AG09309 (cell line): ENCODE measurements around the gene SPPL2C.

Experiments
- DNase-seq: peaks from one replicate; pipeline ENCODE4 v3.0.0-alpha.2; 2010; ENCODE audit warnings: low read depth
- H3K4me3 ChIP-seq: 2 replicates; pipeline ENCODE4 v1.5.1; 2011; ENCODE audit warnings: mild to moderate bottlenecking, low read depth, low read length, moderate library complexity; ENCODE audit not compliant: control insufficient read depth
- CTCF ChIP-seq: IDR thresholded peaks from 2 replicates; pipeline ENCODE4 v1.5.1; 2011; ENCODE audit warnings: mild to moderate bottlenecking, low read depth, low read length, inconsistent platforms; ENCODE audit not compliant: insufficient read depth, control insufficient read depth; ENCODE audit errors: missing control alignments

The SPPL2C gene

GRCh38 chr17:45847747-45848146, 3.1 kb downstream of the SPPL2C start:
- DNase-seq: no peak
- no peak for TF ChIP-seq CTCF
- no peak overlapping the region for H3K4me3 ChIP-seq

- TF ChIP-seq CTCF: no peak
- no peak overlapping the region for H3K4me3 ChIP-seq
- DNase-seq: no peak
Observed at GRCh38 chr17:45848405-45848804, 3.7 kb downstream of the SPPL2C start.

- DNase-seq: no peak
- TF ChIP-seq CTCF: no peak
- H3K4me3 ChIP-seq: no peak overlapping the region
Observed at GRCh38 chr17:45848868-45849535, 4.3 kb downstream of the SPPL2C start.

- no peak for DNase-seq
- no peak for TF ChIP-seq CTCF
- H3K4me3 ChIP-seq: no peak overlapping the region
Observed at GRCh38 chr17:45849536-45849990, 4.9 kb downstream of the SPPL2C start.

GRCh38 chr17:45850011-45850410, 5.3 kb downstream of the SPPL2C start:
- H3K4me3 ChIP-seq: no peak overlapping the region
- no peak for TF ChIP-seq CTCF
- DNase-seq: no peak

- H3K4me3 ChIP-seq: no peak overlapping the region
- DNase-seq: no peak
- no peak for TF ChIP-seq CTCF
Observed at GRCh38 chr17:45850468-45850867, 5.8 kb downstream of the SPPL2C start.

- no peak for DNase-seq
- no peak for TF ChIP-seq CTCF
Observed at GRCh38 chr17:45851022-45851421, 6.3 kb downstream of the SPPL2C start.

More at GRCh38 chr17:45851022-45851421, 6.3 kb downstream of the SPPL2C start:
- no peak overlapping the region for H3K4me3 ChIP-seq
